Sciatic nerve (tissue), 2 donors: ENCODE data around the gene C6orf47. TPM values are rescaled to one million over a fixed set of nuclear protein-coding genes. Genes with fewer than 3 reads are reported as not detected.

Experiments used
- ATAC-seq: fragments of 200-7000 bp; cut with Tn5 transposase; one replicate; pipeline ENCODE4 v1.9.1; 2020; ENCODE audit warnings: mild to moderate bottlenecking, moderate library complexity
- DNase-seq: peaks from one replicate; pipeline ENCODE4 v3.0.0-alpha.2; 2020; ENCODE audit warnings: low spot score
- intact Hi-C: fragments of 100-400 bp; cut with DNase I; formaldehyde crosslinking; loops from one replicate; pipeline ENCODE4 v1.14.2; 2022
- total RNA-seq: library from RNA; stranded (reverse); fragmentation: NEBNext Ultra II Directional; extraction: Animal tissue kit (Norgen Biotek cat#: 25700); gene quantifications from one replicate; pipeline ENCODE4 v1.2.1, GENCODE V29; 2021
- donor health status: DM: no; HTN: no; CAD: no.
- donor health status: DM: no; HTN: no; CAD: no.

C6orf47 gene
- total RNA-seq, 1 donor from 2014 or later, result 14.5 TPM

DNA sequence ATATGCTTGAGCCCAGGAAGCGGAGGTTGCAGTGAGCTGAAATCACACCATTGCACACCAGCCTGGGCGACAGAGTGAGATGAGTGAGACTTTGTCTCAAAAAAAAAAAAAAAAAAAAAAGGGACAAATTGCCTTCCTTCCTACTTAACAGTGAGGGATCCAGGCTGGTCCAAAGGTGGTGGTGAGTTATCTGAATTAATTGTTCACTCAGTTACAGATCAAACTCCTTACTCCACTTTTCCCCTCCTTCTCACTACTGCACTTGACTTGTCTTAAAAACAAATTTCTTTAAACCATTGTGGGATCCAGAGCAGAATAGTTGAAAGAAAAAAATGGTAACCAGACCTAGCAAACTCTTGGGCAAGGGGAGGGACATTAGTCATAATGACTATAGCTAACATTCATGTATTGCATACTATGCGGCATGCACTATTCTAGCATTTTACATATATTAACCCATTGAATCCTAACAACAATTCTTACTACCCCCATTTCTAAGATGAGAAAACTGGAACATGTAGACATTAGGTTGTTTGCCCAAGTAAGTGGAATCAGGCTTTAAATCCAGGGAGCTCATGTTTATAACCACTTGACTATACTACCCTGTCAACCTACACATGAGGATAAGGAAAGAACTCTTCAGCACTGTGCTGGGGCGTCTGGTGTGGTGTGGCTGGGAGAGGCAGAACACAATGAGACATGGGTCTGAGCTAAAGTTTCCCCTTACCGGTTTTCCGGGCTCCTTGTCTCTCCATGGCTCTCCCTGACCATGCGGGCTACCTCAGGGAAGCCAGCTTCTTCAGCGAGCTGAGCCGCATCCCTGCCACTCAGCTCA lies 2.8 kb upstream of the C6orf47 start:
- DNase-seq (no peak), ATAC-seq (no peak)
- intact Hi-C loops, result no loop called here

DNA sequence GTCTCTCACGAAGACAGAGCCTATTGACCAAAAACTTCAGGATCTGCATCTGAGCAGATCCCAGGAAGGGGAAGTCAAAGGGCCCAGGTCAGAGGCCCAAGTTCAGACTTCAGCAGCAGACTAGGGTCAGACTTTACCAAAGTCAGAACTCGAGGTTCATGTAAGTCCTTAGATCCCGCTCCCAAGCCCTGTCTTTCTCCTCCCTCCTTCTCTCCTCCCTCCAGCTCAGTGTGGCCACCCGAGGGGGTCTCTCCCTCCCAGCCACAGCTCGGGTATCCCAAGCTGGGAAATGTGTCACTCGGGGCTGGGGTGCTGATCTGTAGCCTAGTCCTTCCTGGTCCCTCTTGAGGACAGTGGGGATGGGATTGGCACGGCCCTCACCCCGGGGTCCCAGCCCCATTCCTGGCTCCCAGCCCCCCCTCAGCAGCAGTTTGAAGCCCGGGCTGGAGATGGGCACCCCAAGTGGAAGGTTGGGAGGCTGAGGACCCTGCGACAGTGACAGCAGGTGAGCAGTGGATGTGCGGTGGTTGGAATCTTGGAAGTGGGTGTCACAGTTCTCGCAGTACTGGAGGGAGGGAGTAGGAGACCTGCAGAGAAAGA lies 1.6 kb upstream of the C6orf47 start:
- intact Hi-C loops, result no loop called here
- ATAC-seq, result no peak
- DNase-seq, result no peak

DNA sequence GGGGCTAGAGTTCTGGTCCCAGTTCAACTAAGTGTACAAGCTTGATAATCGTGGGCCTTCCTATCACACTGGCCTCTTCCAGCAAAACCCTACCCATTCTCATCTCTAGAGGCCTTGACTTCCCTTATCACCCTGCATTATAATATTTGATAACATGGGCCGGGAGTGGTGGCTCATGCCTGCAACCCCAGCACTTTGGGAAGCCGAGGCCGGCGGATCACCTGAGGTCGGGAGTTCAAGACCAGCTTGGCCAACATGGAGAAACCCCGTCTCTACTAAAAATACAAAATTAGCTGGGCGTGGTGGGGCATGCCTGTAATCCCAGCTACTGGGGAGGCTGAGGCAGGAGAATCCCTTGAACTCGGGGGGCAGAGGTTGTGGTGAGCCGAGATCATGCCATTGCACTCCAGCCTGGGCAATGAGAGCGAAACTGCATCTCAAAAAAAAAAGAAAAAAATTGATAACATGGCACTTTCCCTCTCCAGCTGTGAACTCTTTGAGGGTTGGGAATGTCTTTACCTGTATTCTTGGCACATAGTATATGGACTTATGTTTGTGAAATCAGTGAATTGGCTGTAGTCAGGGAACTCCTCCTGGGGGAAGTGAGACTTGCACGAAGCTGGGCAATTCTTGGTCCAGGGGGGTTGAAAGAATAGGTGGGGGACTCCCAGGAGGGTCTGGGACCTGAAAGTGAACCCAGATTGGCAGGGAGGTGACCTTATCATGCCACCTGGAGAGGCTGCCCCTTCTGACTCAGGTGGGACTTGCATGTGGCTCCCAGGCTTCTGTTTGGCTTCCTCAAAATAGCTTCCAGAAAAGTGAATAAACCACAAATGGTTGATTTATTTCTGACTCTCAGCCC lies 915 bp upstream of the C6orf47 start:
- ATAC-seq (no peak), DNase-seq (no peak)
- intact Hi-C loops, result no loop called here

DNA sequence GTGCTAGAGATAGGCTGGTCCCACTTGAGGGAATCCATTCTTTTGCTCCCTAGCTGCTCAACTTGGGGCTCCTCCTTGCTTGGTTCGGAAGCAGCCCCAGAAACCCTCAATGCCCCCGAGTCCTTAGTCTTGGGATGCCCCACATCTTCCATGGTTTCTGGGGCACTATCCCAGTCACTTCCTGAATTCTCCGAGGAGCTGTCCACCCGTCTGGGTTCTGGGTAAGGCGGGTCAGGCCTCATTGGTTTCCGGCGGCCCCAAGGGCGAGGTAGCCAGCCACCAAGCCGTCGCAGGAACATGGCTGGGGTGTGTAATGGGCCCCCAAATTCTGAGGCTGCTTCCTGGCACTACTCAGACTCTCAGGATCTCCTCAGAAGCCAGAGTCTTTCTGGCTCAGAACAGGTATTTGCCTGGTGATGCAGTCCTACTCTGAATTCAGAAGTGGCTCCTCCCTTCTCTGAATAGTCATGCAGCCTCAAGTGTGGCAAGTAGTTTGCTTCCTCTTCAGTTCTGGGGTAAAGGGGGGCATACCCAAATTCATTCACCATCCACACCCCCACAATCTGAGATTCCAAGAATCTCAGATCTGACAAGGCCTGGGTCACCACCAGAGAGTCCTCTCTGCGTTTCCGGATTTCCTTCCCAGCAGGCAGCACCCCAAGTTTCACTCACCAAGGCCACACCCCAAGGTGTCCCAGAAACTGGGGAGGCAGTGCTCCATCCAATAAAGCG lies 763 bp downstream of the C6orf47 start:
- ATAC-seq, result no peak
- no peak for DNase-seq
- intact Hi-C loops, result no loop called here

DNA sequence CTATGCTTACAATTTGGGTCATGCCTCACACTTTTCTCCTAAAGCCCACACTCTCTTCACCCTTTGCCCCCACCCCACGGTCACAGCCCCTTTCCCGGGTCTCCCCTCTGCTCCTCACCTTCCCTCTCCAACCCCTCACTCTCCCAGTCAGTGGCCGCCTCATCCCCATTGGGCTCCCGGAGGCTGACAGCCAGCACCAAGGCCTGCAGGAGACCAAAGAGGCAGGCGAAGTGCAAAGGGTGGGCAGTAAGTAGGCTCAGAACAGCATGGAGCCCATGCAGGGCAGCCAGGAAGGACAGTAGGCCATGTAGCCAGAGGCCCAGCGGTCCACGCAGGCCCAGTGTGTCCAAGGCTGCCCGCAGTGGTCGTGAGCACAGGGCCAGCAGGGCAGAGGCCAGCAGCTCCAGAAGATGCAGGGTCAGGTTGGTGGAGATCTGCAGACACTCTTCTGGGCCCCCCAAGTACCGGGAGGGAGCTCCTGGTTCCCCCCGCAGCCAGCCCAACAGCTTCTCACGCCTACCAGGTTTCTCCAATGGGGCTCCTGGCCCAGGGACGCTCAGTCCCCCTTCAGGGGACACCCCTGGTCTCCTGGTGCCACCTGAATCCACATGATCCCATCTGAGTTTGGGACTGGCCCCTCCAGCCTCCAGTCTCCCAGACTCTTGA lies 1.5 kb downstream of the C6orf47 start:
- DNase-seq (no peak), ATAC-seq (no peak)
- intact Hi-C loops, result no loop called here

GRCh38 chr6:31658158-31658688 lies 2.4 kb downstream of the C6orf47 start:
- no peak for DNase-seq
- intact Hi-C loops, result no loop called here
- ATAC-seq, result no peak

DNA sequence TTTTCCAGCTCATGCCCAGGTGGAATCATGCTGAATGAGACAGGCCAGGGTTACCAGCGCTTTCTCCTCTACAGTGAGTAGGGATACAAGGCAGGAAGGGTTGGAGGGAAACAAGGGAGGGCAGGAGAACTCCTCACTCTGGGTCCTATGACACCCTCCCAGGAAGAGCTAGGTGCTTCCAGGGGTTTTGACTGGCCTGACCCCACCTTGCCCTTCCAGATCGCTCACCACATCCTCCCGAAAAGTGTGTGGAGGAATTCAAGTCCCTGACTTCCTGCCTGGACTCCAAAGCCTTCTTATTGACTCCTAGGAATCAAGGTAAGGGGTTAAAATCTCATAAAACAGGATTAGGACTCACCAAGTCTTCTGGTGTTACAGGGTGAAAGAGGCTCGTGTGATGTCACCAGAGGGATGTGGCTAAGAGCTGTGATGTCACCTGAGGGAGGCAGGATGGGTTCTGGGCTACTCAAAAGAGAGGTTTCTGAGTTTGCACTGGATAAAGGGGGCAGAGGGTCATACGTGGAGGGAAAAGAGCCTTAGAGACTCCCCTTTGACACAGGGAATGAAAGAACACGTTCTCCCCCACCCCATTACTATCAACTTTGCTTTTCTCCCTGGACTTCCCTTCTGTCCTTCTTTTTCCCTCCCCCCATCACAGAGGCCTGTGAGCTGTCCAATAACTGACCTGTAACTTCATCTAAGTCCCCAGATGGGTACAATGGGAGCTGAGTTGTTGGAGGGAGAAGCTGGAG lies 3.0 kb downstream of the C6orf47 start:
- intact Hi-C loops, result no loop called here
- DNase-seq (no peak), ATAC-seq (no peak)

- no peak for ATAC-seq
- intact Hi-C loops, result no loop called here
- no peak for DNase-seq
These were observed 5.0 kb downstream of the C6orf47 start, which contains the start of gene APOM for GRCh38 chr6:31655349-31656237. APOM (plus strand) TSS chr6:31655894; CDS start chr6:31655967, 73 bp downstream.

DNA sequence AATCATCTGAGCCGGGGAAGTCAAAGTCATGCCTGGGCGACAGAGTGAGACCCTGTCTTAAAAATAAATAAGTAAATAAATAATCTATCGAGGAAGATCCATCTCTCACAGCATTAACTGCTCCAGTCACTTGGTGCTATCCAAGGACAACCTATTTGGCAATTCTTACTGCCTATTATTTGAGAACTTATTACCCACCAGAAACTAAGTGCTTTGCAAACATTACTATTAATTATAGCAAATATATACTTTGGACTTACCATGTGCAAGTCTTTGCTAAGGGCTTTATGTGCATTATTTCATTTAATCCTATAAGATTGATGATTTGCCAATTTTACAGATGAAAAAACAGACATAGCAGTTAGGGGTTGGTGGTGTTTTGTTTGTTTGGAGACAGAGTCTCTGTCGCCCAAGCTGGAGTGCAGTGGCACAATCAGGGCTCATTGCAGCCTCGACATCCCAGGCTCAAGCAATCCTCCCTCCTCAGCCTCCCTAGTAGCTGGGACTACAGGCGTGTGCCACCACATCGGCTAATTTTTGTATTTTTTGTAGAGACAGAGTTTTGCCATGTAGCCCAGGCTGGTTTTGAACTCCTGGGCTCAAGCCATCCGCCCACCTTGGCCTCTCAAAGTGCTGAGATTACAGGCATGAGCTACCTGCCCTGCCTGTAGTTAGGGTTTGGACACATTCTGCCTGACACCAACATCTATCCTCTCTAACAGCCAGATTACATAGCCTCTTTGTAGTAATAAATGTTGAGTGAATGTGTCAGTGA lies 5.8 kb downstream of the C6orf47 start:
- DNase-seq (no peak), ATAC-seq (no peak)
- intact Hi-C loops, result no loop called here

DNA sequence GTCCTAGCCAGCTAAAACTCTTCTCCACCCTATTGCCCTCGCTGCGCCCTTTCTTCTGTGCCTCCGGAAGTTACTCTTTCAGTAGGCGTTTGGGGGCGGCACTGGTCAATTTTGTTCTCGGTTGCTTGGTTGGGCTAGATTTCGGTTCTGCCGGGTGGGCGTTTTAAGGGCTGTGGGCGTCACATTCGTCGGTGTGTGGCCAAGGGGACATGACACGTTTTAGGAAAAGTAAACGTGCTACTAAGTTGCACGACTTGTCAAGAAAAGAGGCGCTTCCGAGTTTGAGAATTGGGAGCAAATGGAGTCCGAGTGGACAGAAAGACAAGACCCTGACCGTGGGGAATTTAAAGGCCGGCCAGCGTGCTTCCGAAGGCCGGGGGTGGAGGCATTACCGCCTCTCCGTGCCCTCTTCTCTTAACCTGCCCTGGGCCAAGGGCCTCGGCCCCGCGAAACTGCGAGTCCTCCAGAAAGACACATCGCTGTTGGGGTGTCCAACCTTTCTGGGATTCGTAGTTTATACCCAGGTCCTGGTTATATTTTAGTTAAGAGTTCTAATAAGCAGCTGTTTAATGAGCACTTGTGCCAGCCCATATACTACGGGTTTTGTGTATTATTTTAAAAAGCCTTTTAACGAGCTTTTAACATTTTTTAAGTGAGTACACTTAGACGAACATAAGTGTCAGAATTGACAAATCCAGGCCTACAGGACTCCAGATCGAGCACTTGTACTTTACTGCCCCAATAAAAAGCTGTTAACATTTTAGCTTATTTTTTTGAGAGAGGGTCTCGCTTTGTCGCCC lies 7.5 kb downstream of the C6orf47 start:
- peak; percentile 86 for ATAC-seq
- DNase-seq, result peak; percentile 91
- intact Hi-C loops, result no loop called here

GRCh38 chr6:31651602-31652191 lies 8.9 kb downstream of the C6orf47 start:
- ATAC-seq (peak; percentile 80), DNase-seq (no peak)
- intact Hi-C loops, result no loop called here

DNA sequence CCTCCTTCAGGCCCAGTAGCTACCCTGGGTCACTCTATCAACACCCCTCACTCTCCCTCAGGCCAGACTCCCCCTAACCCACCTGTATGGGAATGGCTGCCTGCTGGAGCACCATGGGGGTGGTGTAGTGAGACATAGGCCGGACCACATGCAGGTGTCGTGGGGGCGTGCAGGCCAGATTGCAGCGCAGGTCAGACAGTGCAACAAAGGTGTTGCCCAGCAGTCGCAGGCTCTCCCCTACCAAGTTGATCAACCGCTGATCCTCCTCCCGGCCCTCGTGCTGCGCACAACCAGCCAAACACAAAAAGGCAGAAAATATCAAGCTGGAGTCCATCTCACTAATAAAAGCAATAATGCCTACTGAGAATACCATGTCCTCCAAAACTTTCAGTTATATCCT lies 15.3 kb downstream of the C6orf47 start:
- intact Hi-C loops, result no loop called here
- DNase-seq, result no peak
- ATAC-seq, result no peak

- peak; percentile 5 for ATAC-seq
- DNase-seq, result no peak
- intact Hi-C loops, result no loop called here
These were observed 16.6 kb downstream of the C6orf47 start for GRCh38 chr6:31643818-31644454.

DNA sequence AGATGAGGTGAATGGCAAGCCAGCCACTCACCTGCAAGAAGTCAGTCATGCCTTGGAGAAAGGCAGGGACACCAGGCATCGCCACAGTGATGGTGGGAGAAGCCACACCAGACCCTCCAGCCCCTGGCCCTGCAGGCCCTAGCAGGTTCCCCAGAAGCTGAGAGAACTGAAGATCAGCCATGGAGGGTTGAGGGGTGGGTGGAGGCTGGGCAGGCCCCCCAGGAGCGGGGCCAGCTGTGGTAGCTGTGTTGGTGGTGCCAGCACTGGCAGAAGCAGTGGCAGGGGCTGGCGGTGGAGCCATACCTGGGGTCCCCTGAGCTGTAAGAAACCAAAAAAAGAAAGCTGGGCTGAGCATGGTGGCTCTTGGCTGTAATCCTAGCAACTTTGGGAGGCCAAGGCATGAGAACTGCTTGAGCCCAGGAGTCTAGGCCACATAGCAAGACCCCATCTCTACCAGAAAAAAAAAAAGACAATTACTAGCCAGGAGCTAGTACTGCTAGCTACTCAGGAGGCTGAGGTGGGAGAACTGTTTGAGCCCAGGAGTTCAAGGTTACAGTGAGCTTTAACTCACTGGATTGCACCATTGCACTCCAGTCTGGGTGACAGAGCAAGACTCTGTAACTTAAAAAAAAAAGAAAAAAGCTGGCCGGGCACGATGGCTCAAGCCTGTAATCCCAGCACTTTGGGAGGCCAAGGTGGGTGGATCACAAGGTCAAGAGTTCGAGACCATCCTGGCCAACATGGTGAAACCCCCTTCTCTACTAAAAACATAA lies 17.6 kb downstream of the C6orf47 start:
- intact Hi-C loops, result no loop called here
- ATAC-seq (no peak), DNase-seq (no peak)
